Thyroid gland (tissue), 4 donors: ENCODE results near the gene TMEM38A.

ENCODE experiments used
- POLR2A ChIP-seq, 2 donors: fragments of 450-650 bp; IDR thresholded peaks; one replicate each; pipeline ENCODE4 v1.6.1; 2017; ENCODE audit warnings: antibody characterized with exemption in 2 of 2, mild to moderate bottlenecking in 2 of 2, moderate library complexity in 1 of 2
- TF ChIP-seq, protein P1 (sequence below), 6 experiments: fragments of 200-600 bp in 3 of 6; fragments of 450-650 bp in 3 of 6; sonication (generic) in 3 of 6; IDR thresholded peaks; one replicate each; pipeline ENCODE4 v1.5.1; 2016 to 2019; ENCODE audit warnings: antibody characterized with exemption in 6 of 6, mild to moderate bottlenecking in 2 of 6, inconsistent platforms in 1 of 6, moderate library complexity in 1 of 6

DNA sequence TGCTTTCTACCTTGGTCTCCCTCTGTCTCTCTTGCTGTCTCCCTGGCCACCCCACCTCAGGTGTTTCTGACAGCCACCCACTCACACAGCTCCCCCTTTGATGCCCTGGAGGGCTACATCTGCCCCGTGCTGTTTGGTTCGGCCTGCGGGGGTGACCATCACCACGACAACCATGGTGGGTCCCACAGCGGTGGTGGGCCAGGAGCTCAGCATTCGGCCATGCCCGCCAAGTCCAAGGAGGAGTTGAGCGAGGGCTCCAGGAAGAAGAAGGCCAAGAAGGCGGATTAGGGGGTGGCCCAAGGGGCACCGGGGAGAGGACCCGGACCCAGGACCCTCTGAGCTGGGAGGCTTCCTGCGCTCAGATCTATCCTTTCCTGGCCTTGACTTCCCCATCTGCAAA, 27.1 kb downstream of the TMEM38A start:
- TF ChIP-seq, protein P1, sequence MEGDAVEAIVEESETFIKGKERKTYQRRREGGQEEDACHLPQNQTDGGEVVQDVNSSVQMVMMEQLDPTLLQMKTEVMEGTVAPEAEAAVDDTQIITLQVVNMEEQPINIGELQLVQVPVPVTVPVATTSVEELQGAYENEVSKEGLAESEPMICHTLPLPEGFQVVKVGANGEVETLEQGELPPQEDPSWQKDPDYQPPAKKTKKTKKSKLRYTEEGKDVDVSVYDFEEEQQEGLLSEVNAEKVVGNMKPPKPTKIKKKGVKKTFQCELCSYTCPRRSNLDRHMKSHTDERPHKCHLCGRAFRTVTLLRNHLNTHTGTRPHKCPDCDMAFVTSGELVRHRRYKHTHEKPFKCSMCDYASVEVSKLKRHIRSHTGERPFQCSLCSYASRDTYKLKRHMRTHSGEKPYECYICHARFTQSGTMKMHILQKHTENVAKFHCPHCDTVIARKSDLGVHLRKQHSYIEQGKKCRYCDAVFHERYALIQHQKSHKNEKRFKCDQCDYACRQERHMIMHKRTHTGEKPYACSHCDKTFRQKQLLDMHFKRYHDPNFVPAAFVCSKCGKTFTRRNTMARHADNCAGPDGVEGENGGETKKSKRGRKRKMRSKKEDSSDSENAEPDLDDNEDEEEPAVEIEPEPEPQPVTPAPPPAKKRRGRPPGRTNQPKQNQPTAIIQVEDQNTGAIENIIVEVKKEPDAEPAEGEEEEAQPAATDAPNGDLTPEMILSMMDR (IDR thresholded peaks at IDR 0.05): no peak
- no peak for TF ChIP-seq POLR2A (IDR thresholded peaks at IDR 0.05)
